ENCODE results near the gene SYCP2L. TPM values are rescaled to one million over a fixed set of nuclear protein-coding genes. Genes with fewer than 3 reads are reported as not detected.

The SYCP2L gene
- total and polyA plus RNA-seq, 2 of the 8 experiments (the other 6 are each of a cell fraction or from before 2014, with no cell fraction given): 1.7 to 4.2 TPM

DNA sequence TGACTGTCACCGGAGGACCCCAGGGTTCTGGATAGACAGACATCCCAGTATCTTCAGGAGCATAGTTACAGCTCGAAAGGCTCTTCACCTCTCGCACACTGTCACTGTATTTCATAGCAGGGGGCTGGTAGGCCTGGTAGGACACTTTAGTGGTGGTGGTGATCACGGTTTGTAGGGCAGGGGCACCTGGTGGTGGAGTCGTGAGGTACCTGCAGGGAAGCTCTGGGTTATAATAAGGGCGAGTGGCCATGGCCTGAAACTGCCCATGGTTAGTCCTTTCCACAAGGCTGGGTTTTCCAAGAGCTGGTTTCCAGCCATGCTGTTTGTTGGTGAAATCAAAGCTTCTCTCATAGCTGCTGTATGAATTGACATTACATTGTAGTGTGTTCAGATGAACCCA, 12.6 kb upstream of the SYCP2L start:
- Histone ChIP-seq H3K27ac (ENCODE audit: low read depth, low read length) (no peak overlapping the region), H2BK120ac (replicated peaks; ENCODE audit: low read depth, low read length) (no peak overlapping the region), H4K20me1 (replicated peaks in 1 of 2; ENCODE audit: control insufficient read depth in 1 of 2, insufficient read depth in 2 of 2, low read length in 2 of 2) (no peaks in the 10 kb centered on the region), H3K14ac (ENCODE audit: insufficient read length) (no peak overlapping the region), H2BK5ac (ENCODE audit: low read depth, low read length) (no peak overlapping the region), H3K79me1 (ENCODE audit: low read depth, low read length) (no peaks in the 10 kb centered on the region), H2BK12ac (ENCODE audit: low read depth, low read length) (no peak overlapping the region), H3K4me2 (ENCODE audit: insufficient read depth in 1 of 2, low read depth in 2 of 2, low read length in 2 of 2) (no peak overlapping the region), H4K8ac (ENCODE audit: extremely low read depth, insufficient read depth, low read length) (no peak overlapping the region), H3K18ac (ENCODE audit: extremely low read depth, low read length) (no peak overlapping the region), H3K9ac (replicated peaks in 1 of 4; ENCODE audit: extremely low read depth in 1 of 4, low read depth in 3 of 4, low read length in 3 of 4) (no peak overlapping the region), H3K23me2 (ENCODE audit: low read depth, low read length) (no peaks in the 10 kb centered on the region), H3K27me3 (replicated peaks in 1 of 4; ENCODE audit: control insufficient read depth in 3 of 4, extremely low read depth in 1 of 4, insufficient read depth in 3 of 4, low read length in 3 of 4) (no peaks in the 10 kb centered on the region; a peak in 1 of 7 replicates), H3K23ac (ENCODE audit: insufficient read length) (no peak overlapping the region), H3K79me2 (ENCODE audit: control insufficient read depth in 1 of 2, insufficient read depth in 2 of 2, low read length in 2 of 2) (no peaks in the 10 kb centered on the region), H3K9me3 (ENCODE audit: insufficient read depth in 2 of 2, low read depth in 1 of 2, low read length in 1 of 2) (no peaks in the 10 kb centered on the region), H3K56ac (replicated peaks; ENCODE audit: insufficient read length, low read depth, low read length) (no peak overlapping the region), H3K36me3 (ENCODE audit: control insufficient read depth in 2 of 4, insufficient read depth in 4 of 4, low read length in 3 of 4) (no peaks in the 10 kb centered on the region), H3K4ac (replicated peaks; ENCODE audit: insufficient read length, low read depth, low read length) (no peak overlapping the region), H4K91ac (replicated peaks; ENCODE audit: insufficient read length, low read length) (no peak overlapping the region), H3K4me3 (ENCODE audit: extremely low read depth in 1 of 4, insufficient read depth in 2 of 4, low read depth in 3 of 4, low read length in 4 of 4) (no peak overlapping the region), H2AFZ (ENCODE audit: low read length) (no peak overlapping the region), H3K4me1 (replicated peaks in 1 of 4; ENCODE audit: control insufficient read depth in 3 of 4, insufficient read depth in 4 of 4, low read length in 3 of 4) (peaks cover 0 to 3% (median 0%) of the 10 kb centered on the region in 4 experiments; a peak in 1 of 7 replicates), H4K5ac (ENCODE audit: insufficient read length, low read depth, low read length) (no peak overlapping the region), H2BK15ac (ENCODE audit: low read length) (no peak overlapping the region; the same call in 1 of the 2 replicates), H2AK5ac (ENCODE audit: low read depth, low read length) (no peak overlapping the region), H2BK20ac (ENCODE audit: low read length) (no peak overlapping the region)
- DNase-seq (ENCODE audit: low read depth in 1 of 2, low spot score in 2 of 2) (no peak), FAIRE-seq (no peak)
- CTCF ChIA-PET (ENCODE audit: partially characterized antibody): interaction anchor here (1.1 to 1.6 kb wide), 5 partner anchors 10 to 408 kb away, joined by 3 to 4 read pairs (median 3); no protein-coding TSS in a partner anchor
- WGBS, 2 experiments (ENCODE audit: extremely low coverage in 1 of 2, insufficient coverage in 1 of 2, insufficient read length in 1 of 2, insufficient replicate concordance in 2 of 2, low coverage in 1 of 2, low lambda C conversion rate in 2 of 2, missing lambda C conversion rate in 1 of 2): 79% methylated on average over 6 of the region's 6 CpGs; no CpG with 5 or more reads in 1 of the 2 experiments
- TF ChIP-seq, protein P1, sequence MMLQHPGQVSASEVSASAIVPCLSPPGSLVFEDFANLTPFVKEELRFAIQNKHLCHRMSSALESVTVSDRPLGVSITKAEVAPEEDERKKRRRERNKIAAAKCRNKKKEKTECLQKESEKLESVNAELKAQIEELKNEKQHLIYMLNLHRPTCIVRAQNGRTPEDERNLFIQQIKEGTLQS (IDR thresholded peaks at IDR 0.05; ENCODE audit: insufficient read depth, low read depth, low read length): no peak
- TF ChIP-seq, protein P2, sequence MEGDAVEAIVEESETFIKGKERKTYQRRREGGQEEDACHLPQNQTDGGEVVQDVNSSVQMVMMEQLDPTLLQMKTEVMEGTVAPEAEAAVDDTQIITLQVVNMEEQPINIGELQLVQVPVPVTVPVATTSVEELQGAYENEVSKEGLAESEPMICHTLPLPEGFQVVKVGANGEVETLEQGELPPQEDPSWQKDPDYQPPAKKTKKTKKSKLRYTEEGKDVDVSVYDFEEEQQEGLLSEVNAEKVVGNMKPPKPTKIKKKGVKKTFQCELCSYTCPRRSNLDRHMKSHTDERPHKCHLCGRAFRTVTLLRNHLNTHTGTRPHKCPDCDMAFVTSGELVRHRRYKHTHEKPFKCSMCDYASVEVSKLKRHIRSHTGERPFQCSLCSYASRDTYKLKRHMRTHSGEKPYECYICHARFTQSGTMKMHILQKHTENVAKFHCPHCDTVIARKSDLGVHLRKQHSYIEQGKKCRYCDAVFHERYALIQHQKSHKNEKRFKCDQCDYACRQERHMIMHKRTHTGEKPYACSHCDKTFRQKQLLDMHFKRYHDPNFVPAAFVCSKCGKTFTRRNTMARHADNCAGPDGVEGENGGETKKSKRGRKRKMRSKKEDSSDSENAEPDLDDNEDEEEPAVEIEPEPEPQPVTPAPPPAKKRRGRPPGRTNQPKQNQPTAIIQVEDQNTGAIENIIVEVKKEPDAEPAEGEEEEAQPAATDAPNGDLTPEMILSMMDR (IDR thresholded peaks at IDR 0.05; ENCODE audit: control extremely low read depth in 1 of 3, insufficient read depth in 1 of 3, low read depth in 1 of 3, low read length in 3 of 3): peak in 1 of 3 experiments; percentile 29; a peak in 1 of 4 replicates
- peak; percentile 20 to 33; a peak in 2 of 4 replicates for TF ChIP-seq RAD21 (IDR thresholded peaks at IDR 0.05 in 1 of 2, conservative IDR thresholded peaks at IDR 0.05 in 1 of 2; ENCODE audit: low read depth in 2 of 2, low read length in 2 of 2)
- POLR2A ChIA-PET (ENCODE audit: partially characterized antibody): no interaction called here
